NCI-H2107 treated with DMSO at 0.1 percent for 48 hours (cell line): ENCODE results near the gene UBASH3B.
"Not testable (repeated sequence)": the region's sequence is repeated elsewhere in the genome, so short reads cannot be mapped to it uniquely, and the experiment has no call there.

Experiments used
- DNase-seq: peaks from one replicate; lab custom pipeline; 2025; ENCODE audit not compliant: unreplicated experiment; lab: John Stamatoyannopoulos, UW

The UBASH3B gene, protein sequence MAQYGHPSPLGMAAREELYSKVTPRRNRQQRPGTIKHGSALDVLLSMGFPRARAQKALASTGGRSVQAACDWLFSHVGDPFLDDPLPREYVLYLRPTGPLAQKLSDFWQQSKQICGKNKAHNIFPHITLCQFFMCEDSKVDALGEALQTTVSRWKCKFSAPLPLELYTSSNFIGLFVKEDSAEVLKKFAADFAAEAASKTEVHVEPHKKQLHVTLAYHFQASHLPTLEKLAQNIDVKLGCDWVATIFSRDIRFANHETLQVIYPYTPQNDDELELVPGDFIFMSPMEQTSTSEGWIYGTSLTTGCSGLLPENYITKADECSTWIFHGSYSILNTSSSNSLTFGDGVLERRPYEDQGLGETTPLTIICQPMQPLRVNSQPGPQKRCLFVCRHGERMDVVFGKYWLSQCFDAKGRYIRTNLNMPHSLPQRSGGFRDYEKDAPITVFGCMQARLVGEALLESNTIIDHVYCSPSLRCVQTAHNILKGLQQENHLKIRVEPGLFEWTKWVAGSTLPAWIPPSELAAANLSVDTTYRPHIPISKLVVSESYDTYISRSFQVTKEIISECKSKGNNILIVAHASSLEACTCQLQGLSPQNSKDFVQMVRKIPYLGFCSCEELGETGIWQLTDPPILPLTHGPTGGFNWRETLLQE

DNA sequence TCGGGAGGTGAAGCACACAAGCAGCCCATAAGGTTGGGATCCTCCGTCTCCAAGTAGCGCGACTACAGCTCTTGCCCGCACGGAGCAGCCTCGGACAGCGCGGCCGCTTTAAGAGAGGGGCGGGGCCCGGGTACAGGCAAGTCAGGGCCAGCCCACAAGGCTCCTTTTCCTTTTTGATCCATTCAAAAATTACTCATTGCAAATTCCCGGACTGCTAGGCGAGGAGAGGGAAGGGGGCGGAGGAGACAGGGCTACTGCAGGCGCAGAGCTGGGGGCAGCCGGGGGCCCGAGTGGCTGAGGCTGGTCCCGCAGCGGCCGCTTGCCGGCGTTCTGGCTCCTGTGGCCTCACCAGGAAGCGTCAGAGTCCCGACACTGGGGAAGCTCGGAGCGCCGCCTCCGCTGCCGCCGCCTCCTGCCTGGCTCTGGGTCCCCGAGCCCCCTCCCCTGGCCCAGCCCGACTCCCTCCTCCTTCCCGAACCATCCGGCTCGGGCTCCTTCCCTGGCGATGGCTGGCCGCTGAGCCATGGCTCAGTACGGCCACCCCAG, at the start of gene UBASH3B:
TSS of gene UBASH3B (plus strand) at position 196 of the 546 bp plus-strand sequence. CDS start at position 524, 328 bp downstream.
- no peak for DNase-seq

DNA sequence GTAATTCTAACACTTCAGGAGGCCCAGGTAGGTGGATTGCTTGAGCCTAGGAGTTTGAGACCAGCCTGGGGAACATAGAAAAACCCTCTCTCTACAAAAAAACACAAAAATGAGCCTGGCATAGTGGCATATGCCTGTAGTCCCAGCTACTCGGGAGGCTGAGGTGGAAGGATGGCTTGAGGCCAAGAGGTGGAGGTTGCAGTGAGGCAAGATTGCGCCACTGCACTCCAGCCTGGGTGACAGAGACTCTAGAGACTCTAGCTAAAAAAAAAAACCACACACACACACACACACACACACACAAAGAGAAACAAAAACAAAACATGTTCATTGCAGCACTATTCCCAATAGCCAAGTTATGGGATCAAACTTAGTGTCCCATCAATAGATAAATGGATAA, 48.4 kb upstream of the UBASH3B start:
- not testable (repeated sequence) for DNase-seq

DNA sequence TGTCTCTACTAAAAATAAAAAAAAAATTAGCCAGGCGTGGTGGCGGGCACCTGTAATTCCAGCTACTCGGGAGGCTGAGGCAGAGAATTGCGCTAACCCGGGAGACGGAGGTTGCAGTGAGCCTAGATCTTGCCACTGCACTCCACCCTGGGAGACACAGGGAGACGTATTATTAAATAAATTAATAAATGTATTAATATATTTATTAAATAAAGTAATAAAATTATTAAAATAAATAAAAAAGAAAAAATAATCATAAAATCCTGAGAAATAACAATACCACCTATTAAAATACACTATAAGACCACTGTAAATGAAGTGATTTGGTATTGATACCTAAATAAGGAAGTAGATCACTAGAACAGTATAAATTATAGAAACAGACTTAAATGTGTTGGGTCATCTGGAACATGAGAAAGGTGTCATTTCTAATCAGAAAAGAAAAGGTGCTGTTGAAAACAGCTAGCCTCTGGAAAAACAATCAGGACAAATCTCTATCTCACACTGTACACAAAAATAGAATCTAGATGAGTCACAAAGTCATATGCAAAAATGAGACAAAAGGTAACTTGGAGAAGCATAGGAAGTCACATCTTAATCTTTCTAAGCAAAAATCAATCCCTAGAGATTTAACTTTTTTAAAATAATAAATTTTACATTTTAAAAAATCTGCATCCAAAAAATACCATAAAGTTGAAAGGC, 43.2 kb upstream of the UBASH3B start:
- no peak for DNase-seq

DNA sequence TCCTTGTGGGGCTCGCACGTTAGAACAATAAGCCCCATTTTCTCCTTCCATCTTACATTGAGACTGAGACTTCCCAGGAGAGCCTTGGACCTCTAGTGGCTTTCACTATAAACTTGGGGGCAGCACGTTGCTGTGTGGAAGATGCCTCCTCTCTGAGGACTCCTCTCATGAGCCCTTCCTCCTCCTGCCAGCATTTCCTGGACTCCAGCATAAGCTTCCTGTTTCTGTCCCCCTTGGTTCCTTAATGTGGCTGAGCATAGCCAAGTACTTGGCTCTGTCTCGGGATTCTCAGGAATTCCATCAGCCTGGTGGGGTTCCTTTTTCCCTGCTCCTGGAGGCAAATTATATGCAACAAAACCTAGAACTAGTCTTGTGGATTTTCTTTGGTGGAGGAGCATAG, 38.8 kb upstream of the UBASH3B start:
- DNase-seq = no peak

DNA sequence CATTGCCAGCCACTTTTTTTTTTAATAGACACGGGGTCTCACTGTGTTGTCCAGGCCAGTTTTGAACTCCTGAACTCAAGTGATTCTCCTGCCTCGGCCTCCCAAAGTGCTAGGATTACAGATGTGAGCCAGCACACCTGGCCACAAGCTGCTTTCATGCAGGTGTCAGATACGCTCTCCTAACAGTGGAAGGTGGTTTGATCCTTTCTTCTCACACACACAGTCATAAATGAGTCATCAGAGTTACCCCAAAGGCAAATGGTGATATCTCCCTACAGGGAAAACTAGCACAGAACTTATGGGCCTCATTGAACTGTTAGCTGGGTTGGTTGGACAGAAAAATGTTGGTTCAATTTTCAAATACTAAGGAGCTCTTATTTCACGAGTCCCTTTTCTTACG, 38.2 kb upstream of the UBASH3B start:
- no peak for DNase-seq

DNA sequence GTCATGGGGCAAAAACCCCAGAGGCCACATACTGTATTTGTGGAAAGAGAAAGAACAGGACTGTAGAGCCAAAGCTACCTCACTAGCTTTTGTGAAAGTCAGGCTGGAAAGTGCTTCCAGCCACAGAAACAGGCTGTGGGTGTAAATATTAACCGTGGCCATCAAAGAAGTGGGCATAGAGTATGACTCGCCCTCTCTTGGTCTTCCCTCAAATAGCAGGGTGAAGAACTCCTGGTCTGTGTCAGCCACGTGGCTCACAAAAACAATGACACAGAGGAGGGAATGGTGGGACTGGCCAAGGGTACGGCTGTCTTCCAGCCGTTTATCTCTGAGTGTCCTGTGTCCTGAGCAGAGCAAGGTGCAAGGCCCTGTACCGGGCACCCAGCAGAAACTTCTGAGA, 37.6 kb upstream of the UBASH3B start:
- DNase-seq = no peak

DNA sequence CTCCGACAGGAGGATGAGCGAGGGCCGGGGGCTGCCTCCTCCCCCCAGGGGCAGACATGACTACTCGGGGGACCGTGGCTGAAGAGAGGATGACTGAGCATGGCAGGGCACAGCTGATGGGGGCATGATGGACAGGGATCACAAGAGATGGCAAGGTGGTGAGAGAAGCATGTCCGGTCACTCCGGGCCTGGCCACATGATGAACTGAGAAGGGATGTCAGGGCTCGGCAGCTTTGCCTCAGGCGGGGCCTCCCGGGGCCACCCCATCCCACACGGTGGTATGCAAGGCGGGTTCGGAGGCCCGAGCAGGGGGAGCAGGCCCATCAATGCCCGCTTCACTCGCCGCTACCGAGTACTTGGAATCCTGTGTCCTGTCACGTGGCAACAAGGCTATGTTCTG, 36.6 kb upstream of the UBASH3B start:
- DNase-seq = no peak

DNA sequence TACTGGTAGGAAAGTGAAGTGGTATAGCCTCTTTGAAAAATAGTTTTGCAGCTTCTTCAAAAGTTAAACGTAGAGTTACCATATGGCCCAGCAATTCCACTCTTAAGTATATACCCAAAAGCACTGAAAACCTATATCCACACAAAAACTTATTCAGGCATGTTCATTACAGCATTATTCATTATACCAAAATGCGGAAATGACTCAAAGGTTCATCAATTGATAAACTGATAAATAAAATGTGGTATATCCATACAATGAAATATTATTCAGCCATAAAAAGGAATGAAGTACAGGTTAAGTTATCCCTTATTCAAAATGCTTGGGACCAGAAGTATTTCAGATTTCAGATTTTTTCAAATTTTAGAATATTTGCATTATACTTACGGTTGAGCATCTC, 35.8 kb upstream of the UBASH3B start:
- no peak for DNase-seq

DNA sequence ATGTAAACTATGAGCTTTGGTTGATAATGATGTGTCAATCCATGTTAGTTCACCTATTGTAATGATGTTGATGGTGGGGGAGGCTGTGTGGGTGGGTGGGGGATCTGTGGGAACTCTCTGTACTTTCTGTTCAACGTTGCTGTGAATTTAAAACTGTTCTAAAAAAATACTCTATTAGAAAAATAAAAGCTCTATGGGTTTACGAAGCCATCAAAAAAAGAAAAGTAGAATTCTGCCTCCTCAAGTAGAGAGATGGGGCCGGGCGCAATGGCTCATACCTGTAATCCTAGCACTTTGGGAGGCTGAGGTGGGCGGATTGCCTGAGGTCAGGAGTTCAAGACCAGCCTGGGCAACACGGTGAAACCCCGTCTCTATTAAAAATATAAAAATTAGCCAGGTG, 30.0 kb upstream of the UBASH3B start:
- DNase-seq = not testable (repeated sequence)

DNA sequence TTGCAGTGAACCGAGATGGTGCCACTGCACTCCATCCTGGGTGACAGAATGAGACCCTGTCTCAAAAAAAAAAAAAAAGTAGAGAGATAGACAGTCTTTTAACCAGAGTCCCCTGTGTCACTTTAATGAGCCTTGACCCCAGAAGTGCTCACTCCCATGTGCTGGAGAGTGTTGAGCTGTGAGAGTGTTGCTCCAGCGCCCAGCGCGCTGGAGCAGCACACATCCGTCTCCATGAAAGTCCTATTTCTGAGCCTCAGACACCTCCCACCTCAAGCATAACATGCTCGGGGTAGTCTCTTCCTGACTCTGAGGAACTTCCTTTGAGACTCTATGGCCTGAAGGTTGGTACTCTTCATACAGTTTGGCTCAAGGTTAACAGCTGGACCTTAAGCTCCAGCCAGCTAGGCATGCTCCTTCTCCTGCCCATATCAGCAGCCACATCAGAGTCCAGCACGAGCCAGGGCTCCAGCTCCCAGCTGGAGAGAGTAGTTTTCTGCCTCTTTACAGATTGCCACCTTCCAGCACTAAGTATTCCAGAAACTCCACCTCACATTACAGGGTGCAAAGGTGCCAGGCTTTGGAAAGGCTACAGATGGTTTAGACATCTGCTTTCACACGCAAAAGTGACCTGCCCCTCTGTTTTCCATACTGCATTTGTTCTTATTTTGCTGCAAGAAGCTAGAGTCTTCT, 29.4 kb upstream of the UBASH3B start:
- no peak for DNase-seq

DNA sequence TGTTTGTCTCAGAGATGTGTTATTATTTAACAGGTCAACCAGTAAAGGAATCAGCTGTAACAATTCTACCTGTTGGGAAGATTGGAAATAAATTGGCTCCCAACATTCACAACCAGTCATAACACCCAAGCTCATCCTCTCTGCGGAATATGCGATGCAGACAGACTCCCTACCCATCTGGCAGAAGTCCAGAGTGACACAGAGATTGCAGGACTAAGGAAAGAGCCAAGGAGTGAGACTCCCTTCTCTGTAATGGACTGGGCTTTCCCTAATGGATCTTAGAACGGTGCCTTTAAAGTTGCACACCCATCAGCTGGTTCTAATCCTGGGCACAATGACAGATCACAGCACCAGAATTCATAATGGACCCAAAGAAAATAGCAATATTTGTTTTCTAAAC, 27.8 kb upstream of the UBASH3B start:
- no peak for DNase-seq

DNA sequence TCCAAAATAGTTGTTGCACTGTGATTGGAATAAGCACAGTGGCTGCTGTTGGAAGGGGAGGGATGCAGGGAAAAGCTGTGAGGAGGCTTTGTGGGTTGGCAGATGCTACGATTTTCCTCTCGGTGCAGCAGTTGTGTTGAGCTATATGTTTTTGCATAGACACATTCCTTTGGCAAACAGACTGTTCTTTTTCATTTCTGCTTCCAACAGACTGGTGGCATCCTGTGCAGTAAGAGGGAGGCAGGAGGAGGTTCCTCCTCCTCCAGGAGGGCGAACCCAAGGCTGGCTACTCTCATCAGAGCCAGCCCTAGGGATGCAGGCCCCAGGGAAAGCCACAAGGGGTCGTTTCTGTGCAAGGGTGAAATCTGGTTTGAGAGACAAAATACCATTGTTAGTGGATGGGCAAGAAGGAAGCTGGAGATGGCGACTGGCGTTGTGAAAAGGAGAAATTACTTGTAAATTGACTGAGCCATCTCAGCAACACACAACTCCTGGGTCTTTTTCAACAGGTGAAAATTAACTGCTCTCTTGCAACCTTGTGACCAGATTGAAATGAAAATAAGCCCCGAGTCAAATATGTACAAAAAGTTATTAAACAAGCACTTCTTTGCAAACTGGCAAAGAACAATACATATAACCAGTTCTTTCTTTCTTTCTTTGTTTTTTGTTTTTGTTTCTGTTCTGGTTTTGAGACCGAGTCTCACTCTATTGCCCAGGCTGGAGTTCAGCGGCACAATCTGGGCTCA, 26.5 kb upstream of the UBASH3B start:
- no peak for DNase-seq

DNA sequence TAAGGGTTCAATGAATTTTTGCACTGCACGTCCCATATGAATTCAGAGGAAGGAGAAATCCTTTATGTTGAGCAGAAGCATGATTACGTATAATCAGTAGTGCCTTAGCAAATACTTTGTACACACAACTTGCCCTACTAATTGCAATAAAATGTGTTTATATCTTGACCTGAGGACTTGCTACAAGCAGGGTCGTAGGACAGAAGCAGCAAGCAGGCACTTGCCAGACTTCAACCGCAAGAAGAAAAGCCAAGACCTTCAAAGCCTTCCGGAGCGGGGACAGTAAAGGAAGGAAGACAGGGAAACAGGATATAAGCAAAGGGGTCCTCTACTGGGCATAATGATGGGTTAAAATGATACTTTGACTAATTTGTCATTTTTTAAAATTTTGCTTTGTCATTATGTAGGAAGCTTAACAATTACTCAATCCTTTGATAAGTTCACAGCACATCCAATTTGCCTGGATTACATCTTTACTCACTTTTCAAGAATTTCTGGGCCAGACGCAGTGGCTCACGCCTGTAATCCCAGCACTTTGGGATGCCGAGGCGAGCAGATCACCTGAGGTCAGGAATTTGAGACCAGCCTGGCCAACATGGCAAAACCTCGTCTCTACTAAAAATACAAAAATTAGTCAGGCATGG, 23.2 kb upstream of the UBASH3B start:
- DNase-seq = no peak

DNA sequence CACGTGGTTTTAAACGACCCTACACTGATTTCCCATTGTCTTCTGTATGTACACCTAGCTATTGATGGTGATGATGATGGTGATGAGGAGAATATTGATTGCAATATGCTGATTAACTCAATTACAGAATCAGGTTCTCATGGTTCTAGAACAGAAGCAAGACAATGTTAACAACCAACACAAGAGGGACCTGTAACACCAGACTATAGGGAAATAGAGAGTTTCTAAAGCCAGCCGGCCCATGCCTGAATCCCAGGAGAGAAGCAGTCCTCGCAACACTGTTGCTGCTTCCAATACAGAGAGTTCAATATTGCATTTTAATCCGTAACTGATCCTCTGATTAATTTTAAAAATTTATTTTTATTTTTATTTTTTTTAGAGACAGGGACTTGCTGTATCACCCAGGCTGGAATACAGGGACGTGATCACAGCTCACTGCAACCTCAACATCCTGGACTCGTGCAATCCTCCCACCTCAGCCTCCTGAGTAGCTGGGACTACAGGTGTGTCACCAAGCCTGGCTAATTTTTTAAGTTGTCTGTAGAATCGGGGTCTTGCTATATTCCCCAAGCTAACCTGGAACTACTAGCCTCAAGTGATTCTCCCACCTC, 22.2 kb upstream of the UBASH3B start:
- DNase-seq = peak; percentile 50

DNA sequence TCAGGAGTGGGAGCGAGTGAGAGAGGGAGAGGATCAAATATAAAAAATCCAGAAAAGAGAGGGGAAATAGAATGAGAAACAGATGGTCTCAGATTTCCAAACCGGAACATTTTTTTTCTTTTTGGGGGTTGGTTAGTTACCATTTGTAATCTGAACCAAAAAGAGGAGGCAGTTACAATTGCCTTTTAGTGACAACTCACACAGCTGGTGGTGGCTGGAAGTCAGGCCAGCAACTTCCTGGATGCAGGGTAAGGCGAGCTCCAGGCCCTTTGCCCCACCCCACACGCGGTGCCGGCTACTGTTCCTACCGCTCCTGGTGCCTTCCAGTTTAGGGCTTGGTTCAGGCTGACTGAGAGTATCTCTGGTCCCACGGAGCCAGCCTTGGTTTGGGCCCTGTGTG, 21.0 kb upstream of the UBASH3B start:
- DNase-seq = no peak

DNA sequence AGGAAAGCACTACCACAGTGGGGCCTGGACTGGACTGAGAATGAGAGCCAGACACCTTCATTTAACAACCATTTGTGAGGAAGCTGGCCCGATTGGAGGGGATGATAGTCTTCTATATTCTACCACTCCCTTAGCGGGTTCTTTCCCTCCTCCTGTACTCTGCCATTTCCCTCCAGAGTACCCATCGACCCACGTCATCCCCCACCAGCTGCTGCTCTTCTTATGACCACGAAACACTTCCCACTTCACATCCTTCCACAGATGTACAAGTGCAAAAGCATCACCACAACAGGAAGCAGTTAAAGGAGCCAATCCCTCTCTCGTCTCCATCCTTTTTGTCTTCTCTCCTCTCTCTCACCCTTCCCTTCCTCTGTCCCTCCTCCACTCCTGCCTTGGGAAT, 18.0 kb upstream of the UBASH3B start:
- no peak for DNase-seq

DNA sequence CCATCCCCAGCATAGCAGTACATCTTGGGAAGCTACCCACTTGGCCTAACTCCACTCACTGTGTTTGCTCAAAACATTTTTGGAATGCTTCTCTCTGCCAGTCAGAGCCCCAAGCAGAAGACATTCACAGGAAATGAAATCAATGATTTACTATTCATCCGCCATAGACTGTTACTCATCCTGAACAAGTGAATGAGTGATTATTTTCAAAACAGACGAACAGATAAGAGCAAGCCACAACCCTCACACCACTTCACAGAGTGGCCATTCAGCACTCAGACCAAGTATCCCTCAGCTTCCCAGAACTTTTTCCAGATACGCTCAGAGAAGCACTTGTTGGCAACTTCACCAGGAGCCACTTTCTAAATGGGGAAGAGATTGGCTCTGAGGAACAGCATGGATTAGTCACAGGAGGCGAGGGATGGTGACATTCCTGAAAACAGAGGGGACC, 13.0 kb upstream of the UBASH3B start:
- DNase-seq = no peak

DNA sequence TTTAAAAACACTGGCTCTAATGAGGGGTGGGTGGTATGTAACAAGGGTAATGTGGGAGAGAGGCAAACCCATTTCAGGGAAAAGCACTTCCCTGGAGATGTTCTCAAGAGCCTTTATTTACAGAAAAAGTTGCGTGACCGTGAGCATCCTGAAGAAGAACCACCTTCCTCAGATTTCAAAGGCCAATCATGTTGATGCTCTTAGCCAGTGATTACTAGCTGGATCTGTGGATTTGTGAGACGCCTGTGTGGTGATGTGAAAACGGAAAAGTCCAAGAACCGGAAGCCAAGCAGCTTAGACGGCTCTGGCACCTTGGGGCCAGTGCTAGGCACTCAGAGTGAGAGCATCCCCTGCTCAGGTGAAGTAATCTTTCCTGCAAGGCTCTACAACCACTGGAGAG, 12.6 kb upstream of the UBASH3B start:
- no peak for DNase-seq

DNA sequence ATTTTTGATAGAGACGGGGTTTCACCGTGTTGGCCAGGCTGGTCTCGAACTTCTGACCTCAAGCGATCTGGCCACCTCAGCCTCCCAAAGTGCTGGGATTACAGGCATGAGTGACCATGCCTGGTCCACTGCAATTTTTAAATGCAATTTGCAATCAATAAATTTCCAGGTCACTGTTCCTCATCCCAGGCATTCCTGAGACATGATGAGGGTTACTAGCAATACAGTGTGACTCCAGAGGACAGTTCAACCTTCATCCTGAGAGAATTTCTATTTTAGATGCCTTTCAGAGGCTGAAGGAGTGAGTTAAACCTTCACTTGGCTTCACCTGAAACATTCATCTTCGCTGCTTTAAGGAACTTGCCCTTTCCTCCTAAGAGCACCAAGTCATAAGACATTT, 9.7 kb upstream of the UBASH3B start:
- no peak for DNase-seq
